Psoas muscle (tissue), 8 donors: ENCODE results near the gene RAB23. TPM values are rescaled to one million over a fixed set of nuclear protein-coding genes. Genes with fewer than 3 reads are reported as not detected.

ENCODE experiments used
- ATAC-seq, 4 donors: fragments of 200-7000 bp; cut with Tn5 transposase; one replicate each; pipeline ENCODE4 v1.9.1; 2020; ENCODE audit warnings: moderate library complexity in 3 of 4, mild to moderate bottlenecking in 2 of 4
- DNase-seq, 2 donors: peaks; one replicate each; pipeline ENCODE4 v3.0.0-alpha.2; 2020
- H3K27ac ChIP-seq: fragments of 200-600 bp; one replicate; pipeline ENCODE4 v1.8.0; 2022
- H3K27me3 ChIP-seq, 3 donors: fragments of 200-600 bp in 1 of 3; one replicate each; pipeline versions ENCODE4 v1.6.1 to v1.8.0; 2013 to 2022; ENCODE audit warnings: low read length in 2 of 3, mild to moderate bottlenecking in 2 of 3, moderate library complexity in 1 of 3; ENCODE audit not compliant: insufficient read depth in 3 of 3
- H3K36me3 ChIP-seq, 2 donors: fragments of 200-600 bp in 1 of 2; one replicate each; pipeline versions ENCODE4 v1.6.1 to v1.8.0; 2013 to 2022; ENCODE audit warnings: low read depth in 1 of 2, mild to moderate bottlenecking in 1 of 2, moderate library complexity in 1 of 2; ENCODE audit not compliant: insufficient read depth in 1 of 2
- H3K4me1 ChIP-seq: fragments of 200-600 bp; one replicate; pipeline ENCODE4 v1.8.0; 2022
- H3K4me3 ChIP-seq: fragments of 200-600 bp; one replicate; pipeline ENCODE4 v1.8.0; 2022; ENCODE audit warnings: mild to moderate bottlenecking
- H3K9me3 ChIP-seq: fragments of 200-600 bp; one replicate; pipeline ENCODE4 v1.8.0; 2022
- CTCF ChIP-seq: fragments of 200-600 bp; IDR thresholded peaks from one replicate; pipeline ENCODE4 v1.8.0; 2022; ENCODE audit warnings: antibody characterized with exemption
- WGBS, 3 donors: extraction: QIAGEN DNeasy Blood & Tissue Kit; methylation state at CpG; one replicate each; pipeline versions ENCODE4 v1.1.6 to v1.1.7; 2013; 5-methylcytosine and 5-hydroxymethylcytosine counted together
- intact Hi-C, 2 donors: fragments of 100-400 bp; cut with DNase I; formaldehyde crosslinking; loops; one replicate each; pipeline versions ENCODE4 v1.11.0 to v1.14.2; 2022
- polyA plus RNA-seq, 3 donors: library from polyadenylated mRNA; stranded (reverse); fragments of 200-250 nt; gene quantifications; one replicate each; pipeline ENCODE4 v1.2.3, GENCODE V29; 2013
- total RNA-seq, 4 donors: library from RNA; stranded (reverse); fragmentation: NEBNext Ultra II Directional in 2 of 4; extraction: Animal tissue kit (Norgen Biotek cat#: 25700) in 2 of 4; gene quantifications; one replicate each; pipeline versions ENCODE4 v1.2.1 to v1.2.4, GENCODE V29; 2021 to 2023
- donor health status: healthy with polysubstance abuse.
- donor health status: DM: no; HTN: no; CAD: no; lungs with moderate emphysema.
- donor health status: Bipolar disorder and iron deficiency.
- donor health status: healthy.
- donor health status: DM: yes; HTN: yes; CAD: no.
- donor health status: DM: no; HTN: no; CAD: no.
- donor health status: DM: no; HTN: no; CAD: no.
- donor health status: DM: yes; HTN: yes; CAD: no.

Gene RAB23
- total and polyA plus RNA-seq, 7 donors = 3.9 to 14.1 (median 5.9) TPM

GRCh38 chr6:57162028-57162427 lies 60.1 kb downstream of the RAB23 start:
- no peak for TF ChIP-seq CTCF
- peaks cover 13% of the 10 kb centered on the region for H3K9me3 ChIP-seq
- H3K27ac ChIP-seq = no peak overlapping the region
- H3K4me3 ChIP-seq = no peak overlapping the region
- no peaks in the 10 kb centered on the region for H3K4me1 ChIP-seq
- H3K36me3 ChIP-seq = peaks cover 0 to 77% of the 10 kb centered on the region in 2 donors
- DNase-seq = no peak
- WGBS, 3 donors = 97% methylated on average over 2 of the region's 2 CpGs
- H3K27me3 ChIP-seq = no peaks in the 10 kb centered on the region
- intact Hi-C loops = loop anchor here in 1 of 2 donors (10.0 kb wide), 1 partner anchor 47 kb away; no protein-coding TSS in a partner anchor
- no peak for ATAC-seq

- Histone ChIP-seq H3K4me1 (no peaks in the 10 kb centered on the region), H3K27ac (no peak overlapping the region), H3K4me3 (no peak overlapping the region), H3K9me3 (no peaks in the 10 kb centered on the region), H3K36me3 (peaks cover 4 to 79% of the 10 kb centered on the region in 2 donors), H3K27me3 (no peaks in the 10 kb centered on the region)
- intact Hi-C loops = loop anchor here in 1 of 2 donors (10.0 kb wide), 1 partner anchor 64 kb away; the partner anchor contains the start of gene ZNF451
- DNase-seq (no peak), ATAC-seq (no peak)
- TF ChIP-seq CTCF = no peak
- WGBS, 3 donors = 89 to 97% (median 94%) methylated on average over 2 of the region's 2 CpGs
Observed at GRCh38 chr6:57159127-57159526, 63.0 kb downstream of the RAB23 start.

GRCh38 chr6:57158658-57159057 lies 63.4 kb downstream of the RAB23 start:
- H3K4me3 ChIP-seq = no peak overlapping the region
- no peak for ATAC-seq
- no peak for TF ChIP-seq CTCF
- H3K9me3 ChIP-seq = no peaks in the 10 kb centered on the region
- no peaks in the 10 kb centered on the region for H3K4me1 ChIP-seq
- DNase-seq = no peak
- H3K27ac ChIP-seq = no peak overlapping the region
- intact Hi-C loops = loop anchor here in 1 of 2 donors (10.0 kb wide), 1 partner anchor 64 kb away; the partner anchor contains the start of gene ZNF451
- H3K27me3 ChIP-seq = no peaks in the 10 kb centered on the region
- H3K36me3 ChIP-seq = peaks cover 4 to 80% of the 10 kb centered on the region in 2 donors

- no peak for ATAC-seq
- no peak for DNase-seq
- TF ChIP-seq CTCF = no peak
- Histone ChIP-seq H3K4me3 (no peak overlapping the region), H3K27ac (no peak overlapping the region), H3K27me3 (no peaks in the 10 kb centered on the region), H3K4me1 (no peaks in the 10 kb centered on the region), H3K36me3 (peaks cover 0 to 86% of the 10 kb centered on the region in 2 donors), H3K9me3 (no peaks in the 10 kb centered on the region)
- WGBS, 3 donors = 89 to 95% (median 91%) methylated on average over 7 of the region's 7 CpGs
- intact Hi-C loops = no loop called here
Observed at GRCh38 chr6:57147955-57148858, 73.9 kb downstream of the RAB23 start.
